ENCODE results near the gene GFY. TPM values are rescaled to one million over a fixed set of nuclear protein-coding genes. Genes with fewer than 3 reads are reported as not detected.

The GFY gene
- total RNA-seq, 4 donors from 2014 or later: not detected

- no peak for TF ChIP-seq CTCF (IDR thresholded peaks at IDR 0.05; ENCODE audit: low read depth)
These were observed 16.8 kb downstream of the GFY start for GRCh38 chr19:49441960-49442350.

DNA sequence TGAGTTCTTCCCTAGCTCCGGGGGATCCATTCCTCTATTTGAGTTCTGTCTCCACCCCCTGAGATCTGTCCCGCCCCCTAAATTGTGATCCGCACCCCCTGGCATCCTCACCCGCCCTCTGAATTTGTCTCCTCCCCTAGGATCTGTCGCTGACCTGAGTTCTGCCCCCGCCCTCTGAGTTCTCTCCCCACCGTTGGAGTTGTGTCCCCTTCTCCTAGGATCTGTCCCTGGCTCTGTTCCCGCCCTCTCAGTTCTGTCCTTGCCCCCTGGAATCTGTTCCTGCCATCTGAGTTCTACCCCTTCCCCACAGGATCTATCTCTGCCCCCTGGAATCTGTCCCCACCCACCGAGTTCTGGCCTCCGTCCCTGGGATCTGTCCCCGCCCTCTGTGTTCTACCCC lies 17.2 kb downstream of the GFY start:
- no peak for TF ChIP-seq CTCF (IDR thresholded peaks at IDR 0.05; ENCODE audit: low read depth)

GRCh38 chr19:49442771-49443365 lies 17.7 kb downstream of the GFY start:
- no peak for TF ChIP-seq CTCF (IDR thresholded peaks at IDR 0.05; ENCODE audit: low read depth)

GRCh38 chr19:49443366-49444099 lies 18.3 kb downstream of the GFY start:
- no peak for TF ChIP-seq CTCF (IDR thresholded peaks at IDR 0.05; ENCODE audit: low read depth)

GRCh38 chr19:49445997-49446396 lies 20.8 kb downstream of the GFY start:
- TF ChIP-seq CTCF (IDR thresholded peaks at IDR 0.05; ENCODE audit: low read depth): no peak

DNA sequence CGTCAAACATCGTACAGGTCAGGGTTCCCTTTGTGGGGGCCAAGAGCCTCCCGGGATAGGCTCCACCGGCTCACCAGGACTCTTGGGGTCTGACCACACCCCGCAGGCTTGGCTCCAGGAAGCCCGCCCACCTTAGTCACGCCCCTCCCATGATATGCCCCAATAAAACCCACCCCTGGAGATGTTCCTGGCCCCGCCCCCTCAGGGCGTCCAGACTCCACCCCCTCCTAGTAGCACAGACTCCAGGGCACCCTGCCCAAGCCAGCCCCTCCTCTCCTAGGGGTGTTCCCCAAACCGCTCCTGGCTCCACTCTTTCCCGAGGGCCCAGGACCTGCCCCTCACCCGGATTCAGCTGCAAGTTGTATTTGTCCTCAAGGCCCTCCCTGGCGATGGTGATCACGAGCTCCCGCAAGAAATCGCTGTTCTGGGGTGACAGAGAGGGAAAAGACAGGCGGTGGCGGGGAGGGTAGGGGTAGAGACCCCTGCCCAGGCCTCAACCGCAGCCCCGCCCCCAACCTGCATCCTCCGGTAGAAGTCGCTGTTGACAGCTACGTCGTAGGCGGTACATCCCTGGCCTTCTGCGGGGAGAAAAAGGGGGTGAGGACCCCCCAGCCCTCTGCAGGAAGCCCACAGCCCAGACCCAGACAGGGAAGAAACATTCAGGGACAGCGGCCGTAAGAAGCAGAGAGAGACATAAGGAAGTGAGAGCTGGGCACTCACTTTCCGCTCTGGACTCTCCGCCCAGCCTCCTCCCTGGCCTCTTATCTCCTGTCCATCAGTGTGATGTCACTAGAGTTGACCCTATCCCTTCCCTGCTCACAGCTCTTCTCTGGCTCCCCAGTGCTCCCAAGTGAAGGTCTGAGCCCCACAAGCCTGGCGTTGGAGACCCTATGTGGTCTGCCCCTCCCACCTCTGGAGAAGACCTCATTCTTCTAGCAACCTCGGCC lies 22.6 kb downstream of the GFY start:
- no peak for TF ChIP-seq CTCF (IDR thresholded peaks at IDR 0.05; ENCODE audit: low read depth)

DNA sequence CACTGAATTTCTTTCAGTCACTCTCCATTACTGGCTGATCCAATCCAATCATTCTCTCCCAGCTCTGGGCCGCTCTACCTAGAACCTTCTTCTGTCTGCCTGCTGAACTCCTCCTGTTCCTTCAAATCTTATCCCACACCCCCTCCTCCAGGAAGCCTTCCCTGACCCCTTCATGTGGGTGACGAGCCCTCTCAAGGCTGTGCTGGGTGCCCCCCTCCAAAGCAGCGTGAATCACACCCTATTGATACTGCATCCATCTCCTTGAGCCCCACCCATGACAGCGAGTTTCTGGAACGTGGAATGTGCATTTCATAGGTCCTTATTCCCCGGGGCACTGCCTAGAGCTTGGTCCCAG lies 23.2 kb downstream of the GFY start:
- no peak for TF ChIP-seq CTCF (IDR thresholded peaks at IDR 0.05; ENCODE audit: low read depth)

Measured in subcutaneous adipose tissue (tissue), 4 donors.